ENCODE measurements around the gene IL36G.

IL36G gene

DNA sequence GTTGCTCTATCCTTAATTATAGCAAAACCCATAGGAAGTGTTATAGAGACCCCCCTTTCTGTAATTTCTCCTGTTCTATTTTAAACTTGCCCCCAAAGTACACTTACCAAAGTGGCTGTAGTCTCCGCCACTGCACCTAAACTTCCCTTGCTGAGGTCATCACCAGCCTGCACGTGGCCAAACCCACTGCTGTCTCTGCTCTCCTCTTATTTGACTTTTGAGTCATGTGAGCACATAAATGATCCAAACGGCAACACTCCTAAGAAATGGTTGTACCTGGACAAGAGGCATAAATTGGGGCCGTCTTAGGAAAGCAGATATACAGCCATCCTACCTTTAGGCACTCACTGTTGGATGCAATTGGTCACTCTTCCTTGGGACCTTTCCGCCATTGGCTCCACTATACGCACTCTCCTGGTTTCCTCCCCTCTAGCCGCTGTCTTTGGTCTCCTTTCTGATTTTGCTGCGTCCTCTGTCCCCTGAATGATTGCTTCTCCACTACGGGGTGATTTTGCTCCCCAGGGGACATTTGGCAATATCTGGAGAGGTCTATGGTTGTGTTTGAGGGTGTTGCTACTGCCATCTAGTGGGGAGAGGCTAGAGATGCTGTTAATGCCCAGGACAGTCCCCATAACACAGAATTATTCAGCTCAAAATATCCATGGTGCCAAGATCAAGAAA lies 19.2 kb upstream of the IL36G start:
- FAIRE-seq (peak; percentile 23), DNase-seq (ENCODE audit: insufficient read length, low spot score) (peak; percentile 33)
- TF ChIP-seq POLR2A (IDR thresholded peaks at IDR 0.05; ENCODE audit: low read depth, low read length) = no peak

DNA sequence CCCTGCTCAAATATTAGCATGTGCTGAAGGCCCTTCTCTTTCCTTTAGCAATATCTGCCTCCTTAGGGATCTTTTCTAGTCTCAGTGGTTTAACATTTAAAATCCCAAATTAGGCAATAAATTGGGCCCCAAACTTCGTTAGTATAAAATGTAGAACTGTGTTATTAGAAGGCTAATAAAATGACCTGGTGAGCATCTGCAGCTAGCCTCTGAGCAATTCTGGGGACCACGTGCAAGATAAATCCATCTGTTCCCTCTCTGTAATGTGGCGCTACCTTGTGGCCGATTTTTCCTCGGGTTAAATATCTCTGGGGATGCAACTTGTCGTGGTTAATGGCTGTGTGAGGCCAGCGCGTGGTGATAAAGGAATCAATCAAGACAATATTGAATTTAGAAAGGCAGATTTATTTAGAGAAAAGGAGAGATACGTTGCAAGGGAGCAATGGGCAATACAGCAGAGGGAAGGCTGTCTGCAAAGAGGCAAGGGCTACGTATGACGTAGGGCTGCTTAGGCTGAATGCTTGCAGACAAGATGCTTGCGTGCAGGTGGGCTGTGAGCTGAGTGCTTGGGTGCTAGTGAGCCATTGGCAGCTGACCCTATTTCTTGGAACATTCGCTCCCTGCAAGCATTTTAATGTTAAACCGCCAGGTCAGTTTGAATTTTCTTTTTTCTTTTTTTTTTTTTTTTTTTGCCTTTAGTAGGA lies 18.5 kb upstream of the IL36G start:
- TF ChIP-seq POLR2A (IDR thresholded peaks at IDR 0.05; ENCODE audit: low read depth, low read length) = no peak
- DNase-seq (ENCODE audit: insufficient read length, low spot score) (no peak), FAIRE-seq (no peak)

DNA sequence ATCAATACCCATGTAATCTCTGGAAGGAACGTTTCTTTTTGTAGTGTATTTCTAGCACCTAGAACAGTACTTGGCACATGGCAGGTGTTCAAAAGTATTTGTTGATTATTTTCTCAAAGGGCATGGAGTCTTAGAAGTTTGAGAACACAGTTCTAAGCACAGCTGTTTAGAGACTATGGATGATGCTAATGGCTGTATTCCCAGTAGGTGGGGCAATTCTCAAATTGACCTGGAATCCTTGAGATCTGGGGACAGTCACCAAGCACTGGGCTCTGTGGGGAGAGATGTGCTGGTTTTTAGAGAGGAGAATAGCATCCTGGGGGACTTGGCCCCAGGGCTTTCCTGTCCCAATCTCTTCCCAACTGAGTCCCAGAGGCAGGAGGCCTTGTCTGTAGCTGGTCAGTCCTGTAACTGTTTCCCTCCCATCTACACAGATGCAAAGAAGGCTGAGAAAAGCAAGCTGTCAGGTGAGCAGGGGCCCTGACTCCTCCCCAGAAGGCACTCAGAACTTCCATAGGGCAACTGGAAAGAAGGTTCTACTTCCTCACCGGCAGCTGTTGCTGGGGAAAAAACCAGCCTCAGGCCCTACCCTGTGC lies 17.5 kb upstream of the IL36G start:
- FAIRE-seq = no peak

DNA sequence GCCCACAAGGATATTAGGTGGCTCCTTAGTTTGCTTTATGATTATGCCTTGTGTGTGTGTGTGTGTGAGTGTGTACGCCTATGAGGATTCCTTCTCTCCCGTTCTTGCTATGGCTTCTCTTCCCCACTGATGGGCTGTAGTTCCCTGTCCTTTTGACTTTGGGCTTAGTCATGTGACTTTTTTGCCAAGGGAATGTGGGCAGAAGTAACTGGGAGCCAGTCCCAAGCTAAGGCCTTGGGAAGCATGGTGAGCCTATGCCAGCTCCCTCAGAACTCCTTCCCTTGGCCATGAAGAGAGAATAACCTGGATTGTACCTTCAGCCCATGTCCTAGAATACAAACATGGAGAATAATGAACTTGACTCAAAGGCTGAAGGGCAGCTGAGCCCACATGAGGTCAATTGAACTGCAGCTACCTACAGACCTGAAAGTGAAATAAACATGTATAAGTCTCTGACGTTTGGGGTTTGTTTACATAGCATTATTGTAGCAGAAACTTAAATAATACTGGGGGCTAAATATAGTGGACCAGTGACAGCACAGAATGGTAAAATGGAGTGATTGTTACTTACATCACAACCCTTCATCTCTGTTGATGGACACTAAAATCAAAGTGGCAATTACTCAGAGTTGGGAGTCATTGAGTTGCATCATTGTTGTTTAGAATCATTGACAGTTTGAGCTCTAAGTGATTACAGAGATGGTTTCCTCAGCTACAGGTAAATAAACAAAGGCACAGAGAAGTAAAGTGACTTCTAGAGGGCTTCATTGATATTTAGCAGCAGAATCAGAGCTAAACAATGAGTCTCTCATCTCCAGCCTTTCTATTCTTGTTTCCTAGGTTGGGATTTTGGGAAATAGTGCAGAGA lies 15.3 kb upstream of the IL36G start:
- no peak for FAIRE-seq
- no peak for DNase-seq (ENCODE audit: insufficient read length, low spot score)
- no peak for TF ChIP-seq POLR2A (IDR thresholded peaks at IDR 0.05; ENCODE audit: low read depth, low read length)

More for the DNA sequence above, 17.5 kb upstream of the IL36G start:
- TF ChIP-seq POLR2A (IDR thresholded peaks at IDR 0.05; ENCODE audit: low read depth, low read length) = no peak
- no peak for DNase-seq (ENCODE audit: insufficient read length, low spot score)

DNA sequence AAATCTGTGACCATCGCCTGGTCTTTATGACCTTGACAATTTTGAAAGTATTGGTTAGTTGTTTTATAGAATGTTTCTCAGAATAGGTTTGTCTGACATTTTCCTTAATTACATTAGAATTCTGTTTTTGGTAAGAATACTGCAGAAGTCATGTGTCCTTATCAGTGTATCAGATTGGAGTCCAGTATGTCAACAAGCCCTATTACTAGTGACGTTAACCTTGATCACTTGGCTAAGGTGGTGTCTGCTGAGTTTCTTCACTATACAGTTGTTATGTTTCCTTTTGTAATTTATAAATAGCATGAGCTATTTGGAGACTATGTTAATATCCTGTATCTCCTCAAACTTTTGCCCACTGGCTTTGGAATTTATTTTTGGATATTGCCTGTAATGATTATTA lies 10.8 kb upstream of the IL36G start:
- no peak for FAIRE-seq
- no peak for TF ChIP-seq POLR2A (IDR thresholded peaks at IDR 0.05; ENCODE audit: low read depth, low read length)

DNA sequence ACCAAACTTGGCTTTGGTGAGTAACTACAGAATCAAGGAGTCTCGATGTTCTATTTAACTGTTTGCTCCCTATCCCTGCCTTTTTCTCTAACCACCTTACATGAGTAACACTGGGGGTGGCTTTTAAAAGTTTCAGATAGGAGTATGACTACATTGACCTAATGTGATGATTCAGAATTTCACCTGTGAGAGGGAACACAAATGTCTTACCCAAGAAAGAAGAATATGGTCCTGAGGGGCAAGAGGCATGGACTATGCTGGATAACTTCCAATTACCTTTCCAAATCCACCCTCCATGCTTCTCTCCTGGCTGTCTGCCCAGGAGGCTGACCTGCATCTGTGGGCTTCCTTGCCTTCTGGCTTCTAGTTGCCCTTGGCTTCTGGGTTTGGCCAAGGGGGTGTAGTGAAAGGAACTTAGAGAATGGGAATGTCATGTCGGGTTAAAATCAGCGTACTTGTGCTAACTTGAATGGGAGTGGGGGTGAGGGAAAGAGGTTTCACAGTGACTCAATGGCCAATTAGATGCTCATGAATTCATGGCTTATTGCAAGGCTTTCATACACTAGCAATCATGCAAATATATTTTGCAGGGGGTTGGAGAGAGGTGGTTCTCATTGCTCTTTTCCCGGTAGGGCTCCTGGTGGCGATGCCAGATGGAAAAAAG lies 5.3 kb upstream of the IL36G start:
- no peak for TF ChIP-seq POLR2A (IDR thresholded peaks at IDR 0.05; ENCODE audit: low read depth, low read length)
- DNase-seq (ENCODE audit: insufficient read length, low spot score) (no peak), FAIRE-seq (no peak)

More for the DNA sequence above, 10.8 kb upstream of the IL36G start:
- no peak for DNase-seq (ENCODE audit: insufficient read length, low spot score)

DNA sequence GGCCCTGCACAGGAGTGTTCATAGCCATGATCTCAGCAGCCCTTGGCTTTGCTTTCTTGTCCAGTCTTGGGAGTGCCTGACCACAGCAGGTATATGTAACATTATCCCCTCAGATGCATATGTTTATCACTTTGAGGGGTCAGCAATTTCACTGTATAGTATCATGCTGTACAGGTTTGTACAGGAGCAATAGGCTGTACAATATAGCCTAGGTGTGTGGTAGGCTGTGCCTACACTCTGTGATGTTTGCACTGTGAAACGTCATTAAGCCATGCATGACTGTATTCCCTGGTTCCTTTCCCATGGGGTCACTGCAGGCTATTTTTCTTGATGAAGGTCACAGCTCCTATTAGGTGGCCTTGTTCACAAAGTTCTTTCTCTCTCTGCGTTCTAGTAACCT lies 4.7 kb upstream of the IL36G start:
- no peak for TF ChIP-seq POLR2A (IDR thresholded peaks at IDR 0.05; ENCODE audit: low read depth, low read length)
- FAIRE-seq (no peak), DNase-seq (ENCODE audit: insufficient read length, low spot score) (no peak)

DNA sequence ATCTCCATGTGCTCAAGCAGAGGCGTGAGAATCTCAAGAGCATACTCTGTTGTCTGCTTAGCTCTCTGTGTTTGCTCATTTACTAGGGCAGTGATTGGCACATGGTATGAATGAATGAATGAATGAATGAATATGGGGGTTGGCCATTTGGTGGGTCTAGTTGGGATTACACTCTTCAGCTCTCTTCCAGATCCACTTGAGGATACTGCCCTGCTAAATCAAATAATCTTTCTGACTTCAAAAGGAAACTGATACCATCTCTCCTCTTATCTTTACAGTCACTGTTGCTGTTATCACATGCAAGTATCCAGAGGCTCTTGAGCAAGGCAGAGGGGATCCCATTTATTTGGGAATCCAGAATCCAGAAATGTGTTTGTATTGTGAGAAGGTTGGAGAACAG lies 1.9 kb downstream of the IL36G start:
- DNase-seq (ENCODE audit: insufficient read length, low spot score) = no peak
- no peak for FAIRE-seq
- TF ChIP-seq POLR2A (IDR thresholded peaks at IDR 0.05; ENCODE audit: low read depth, low read length) = no peak

DNA sequence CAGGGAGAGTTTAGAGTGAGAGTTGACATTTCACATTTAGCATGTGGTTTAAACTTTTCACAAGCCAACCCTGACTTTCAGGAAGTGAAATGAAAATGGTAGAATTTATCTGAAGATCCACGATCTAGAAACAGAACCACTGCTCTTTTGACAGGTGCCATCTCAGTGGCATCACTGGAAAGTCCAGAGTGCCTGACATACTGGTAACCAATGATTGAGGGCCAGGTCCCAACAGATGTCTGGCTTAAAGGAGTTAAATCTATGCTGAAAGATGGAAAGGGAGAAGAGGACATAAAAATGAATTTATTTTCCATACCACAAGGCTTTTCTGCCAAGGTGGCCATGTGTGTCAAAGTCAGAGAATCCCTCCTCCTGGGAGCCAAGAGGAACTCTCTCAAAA lies 2.7 kb downstream of the IL36G start:
- no peak for DNase-seq (ENCODE audit: insufficient read length, low spot score)
- FAIRE-seq = no peak
- TF ChIP-seq POLR2A (IDR thresholded peaks at IDR 0.05; ENCODE audit: low read depth, low read length) = no peak

DNA sequence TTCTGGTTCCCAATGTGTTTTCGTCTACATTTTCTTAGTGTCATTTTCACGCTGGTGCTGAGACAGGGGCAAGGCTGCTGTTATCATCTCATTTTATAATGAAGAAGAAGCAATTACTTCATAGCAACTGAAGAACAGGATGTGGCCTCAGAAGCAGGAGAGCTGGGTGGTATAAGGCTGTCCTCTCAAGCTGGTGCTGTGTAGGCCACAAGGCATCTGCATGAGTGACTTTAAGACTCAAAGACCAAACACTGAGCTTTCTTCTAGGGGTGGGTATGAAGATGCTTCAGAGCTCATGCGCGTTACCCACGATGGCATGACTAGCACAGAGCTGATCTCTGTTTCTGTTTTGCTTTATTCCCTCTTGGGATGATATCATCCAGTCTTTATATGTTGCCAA lies 7.3 kb downstream of the IL36G start:
- DNase-seq (ENCODE audit: insufficient read length, low spot score) (no peak), FAIRE-seq (no peak)
- TF ChIP-seq POLR2A (IDR thresholded peaks at IDR 0.05; ENCODE audit: low read depth, low read length) = no peak

DNA sequence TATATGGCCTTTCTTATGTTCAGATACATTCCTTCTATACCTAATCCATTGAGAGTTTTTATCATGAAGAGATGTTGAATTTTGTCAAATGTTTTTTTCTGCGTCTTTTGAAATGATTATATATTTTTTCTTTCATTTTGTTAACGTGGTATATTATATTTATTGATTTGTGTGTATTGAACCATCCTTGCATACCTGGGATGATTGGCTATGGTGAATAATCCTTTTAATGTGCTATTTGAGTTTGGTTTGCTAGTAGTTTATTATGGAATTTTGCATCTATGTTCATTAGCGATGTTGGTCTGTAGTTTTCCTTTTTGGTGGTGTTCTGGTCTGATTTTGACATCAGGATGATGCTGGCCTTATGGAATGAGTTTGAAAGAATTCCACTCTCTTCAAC lies 11.8 kb downstream of the IL36G start:
- no peak for DNase-seq (ENCODE audit: insufficient read length, low spot score)
- no peak for FAIRE-seq
- no peak for TF ChIP-seq POLR2A (IDR thresholded peaks at IDR 0.05; ENCODE audit: low read depth, low read length)

DNA sequence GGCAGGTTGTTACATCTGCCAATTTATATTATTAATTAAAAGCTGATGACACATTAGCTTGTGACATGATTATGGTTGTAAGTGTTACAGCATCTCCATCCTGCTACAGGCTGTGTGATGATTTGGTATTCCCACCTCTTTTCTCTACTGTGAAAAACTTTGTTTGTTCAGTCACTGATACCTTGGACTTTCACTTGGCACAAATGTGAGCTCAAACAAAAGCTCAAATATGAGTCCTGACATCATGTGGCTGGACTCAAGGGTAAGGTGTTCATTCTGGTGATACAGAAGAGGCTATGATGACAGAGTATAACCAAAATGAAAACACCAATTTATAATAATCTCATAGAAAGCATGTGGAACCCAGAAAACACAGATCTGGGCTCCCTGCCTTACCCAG lies 16.0 kb downstream of the IL36G start:
- DNase-seq (ENCODE audit: insufficient read length, low spot score) = no peak
- FAIRE-seq = no peak
- TF ChIP-seq POLR2A (IDR thresholded peaks at IDR 0.05; ENCODE audit: low read depth, low read length) = no peak

DNA sequence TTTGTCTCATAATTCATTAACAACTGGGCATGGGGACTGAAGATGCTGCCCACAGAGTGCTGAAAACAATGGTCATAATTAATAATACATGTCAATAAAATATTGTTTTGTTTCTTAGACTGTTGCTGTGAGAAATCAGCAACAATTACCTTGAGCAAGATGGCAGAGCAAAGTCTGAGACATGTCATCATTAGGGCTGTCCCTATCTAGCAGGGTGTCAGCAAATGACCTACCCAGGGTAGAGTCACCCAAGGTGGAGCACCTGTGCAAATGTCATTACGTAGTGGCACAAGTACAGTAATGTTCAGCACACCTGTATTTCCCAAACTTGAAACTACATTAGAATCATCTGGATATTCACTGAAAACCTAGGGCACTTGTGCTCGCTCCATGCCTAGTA lies 16.8 kb downstream of the IL36G start:
- FAIRE-seq (no peak), DNase-seq (ENCODE audit: insufficient read length, low spot score) (no peak)
- no peak for TF ChIP-seq POLR2A (IDR thresholded peaks at IDR 0.05; ENCODE audit: low read depth, low read length)

Data from H54 (cell line).